GM18505 (cell line): ENCODE measurements around the gene SEC16A.

Experiments used
- ATAC-seq: cut with Tn5 transposase; IDR thresholded peaks from one replicate; pipeline ENCODE4 v1.9.1; 2021; ENCODE audit not compliant: unreplicated experiment
- POLR2A ChIP-seq: IDR thresholded peaks from 4 replicates; pipeline ENCODE4 v1.6.1; 2011; ENCODE audit warnings: borderline replicate concordance; ENCODE audit not compliant: insufficient read depth, insufficient read length; ENCODE audit errors: extremely low read depth

The SEC16A gene

DNA sequence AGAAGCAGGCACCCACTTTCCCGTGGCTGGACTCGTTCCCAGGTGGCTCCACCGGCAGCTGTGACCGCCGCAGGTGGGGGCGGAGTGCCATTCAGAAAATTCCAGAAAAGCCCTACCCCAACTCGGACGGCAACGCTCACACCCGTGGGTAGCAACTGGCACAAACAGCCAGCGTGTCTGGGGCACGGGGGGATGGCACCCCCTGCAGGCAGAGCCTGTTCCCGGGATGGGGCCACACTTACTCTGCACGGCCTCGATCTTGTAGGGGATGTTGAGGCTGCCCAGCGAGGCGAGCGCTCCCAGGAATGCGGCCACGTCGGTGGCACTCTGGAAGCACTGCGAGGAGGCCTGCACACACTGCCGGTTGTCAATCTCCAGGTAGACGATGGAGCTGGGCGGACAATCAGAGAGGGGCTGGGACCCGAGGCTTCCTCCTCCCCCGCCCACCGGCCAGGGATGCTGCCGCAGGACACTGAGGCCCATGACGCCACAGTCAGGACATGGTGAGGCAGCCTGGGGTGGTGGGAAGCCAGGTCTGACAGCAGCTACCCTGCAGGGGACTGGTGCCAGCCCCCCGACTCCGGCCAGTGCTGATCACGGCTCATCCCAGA lies 20.2 kb upstream of the SEC16A start:
- TF ChIP-seq POLR2A = no peak
- ATAC-seq = no peak

DNA sequence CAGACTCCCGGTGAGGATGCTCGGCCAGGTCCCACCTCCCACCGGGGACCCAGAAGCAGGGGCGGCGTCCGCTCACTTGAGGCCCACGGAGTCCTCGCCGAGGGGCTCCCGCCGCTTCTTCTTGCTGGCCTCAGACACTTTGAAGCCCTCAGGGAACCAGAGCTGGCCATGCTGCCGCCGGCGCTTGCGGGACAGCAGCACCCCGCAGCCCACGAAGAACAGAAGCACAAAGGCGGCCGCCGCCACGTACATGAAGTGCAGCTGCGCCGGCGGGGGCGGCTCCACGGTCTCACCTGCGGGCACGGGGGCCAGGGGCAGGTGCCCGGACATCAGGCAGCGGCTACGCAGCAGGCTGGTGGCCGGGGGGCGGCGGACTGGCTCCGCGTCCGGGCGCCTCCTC lies 19.4 kb upstream of the SEC16A start:
- ATAC-seq = no peak

DNA sequence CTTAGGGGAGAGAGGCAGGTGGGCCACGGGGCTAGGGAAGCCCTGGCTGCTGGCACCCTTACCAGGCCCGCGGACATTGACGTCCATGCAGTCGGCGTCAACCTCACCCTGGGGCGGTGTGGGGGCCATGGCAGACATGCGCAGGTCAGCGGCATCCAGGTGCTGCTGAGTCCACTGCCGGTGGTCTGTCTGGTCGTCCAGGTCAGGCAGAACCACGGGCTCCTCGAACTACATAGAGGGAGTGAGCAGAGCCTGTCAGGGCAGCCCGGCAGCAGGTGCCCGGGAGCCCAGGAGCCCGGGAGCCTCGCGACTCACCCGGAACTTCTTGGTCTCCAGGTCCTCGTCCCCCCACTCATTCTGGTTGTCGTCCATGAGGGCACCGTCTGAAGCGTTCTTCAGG lies 18.8 kb upstream of the SEC16A start:
- no peak for TF ChIP-seq POLR2A
- no peak for ATAC-seq

More for the DNA sequence above, 19.4 kb upstream of the SEC16A start:
- TF ChIP-seq POLR2A = no peak

DNA sequence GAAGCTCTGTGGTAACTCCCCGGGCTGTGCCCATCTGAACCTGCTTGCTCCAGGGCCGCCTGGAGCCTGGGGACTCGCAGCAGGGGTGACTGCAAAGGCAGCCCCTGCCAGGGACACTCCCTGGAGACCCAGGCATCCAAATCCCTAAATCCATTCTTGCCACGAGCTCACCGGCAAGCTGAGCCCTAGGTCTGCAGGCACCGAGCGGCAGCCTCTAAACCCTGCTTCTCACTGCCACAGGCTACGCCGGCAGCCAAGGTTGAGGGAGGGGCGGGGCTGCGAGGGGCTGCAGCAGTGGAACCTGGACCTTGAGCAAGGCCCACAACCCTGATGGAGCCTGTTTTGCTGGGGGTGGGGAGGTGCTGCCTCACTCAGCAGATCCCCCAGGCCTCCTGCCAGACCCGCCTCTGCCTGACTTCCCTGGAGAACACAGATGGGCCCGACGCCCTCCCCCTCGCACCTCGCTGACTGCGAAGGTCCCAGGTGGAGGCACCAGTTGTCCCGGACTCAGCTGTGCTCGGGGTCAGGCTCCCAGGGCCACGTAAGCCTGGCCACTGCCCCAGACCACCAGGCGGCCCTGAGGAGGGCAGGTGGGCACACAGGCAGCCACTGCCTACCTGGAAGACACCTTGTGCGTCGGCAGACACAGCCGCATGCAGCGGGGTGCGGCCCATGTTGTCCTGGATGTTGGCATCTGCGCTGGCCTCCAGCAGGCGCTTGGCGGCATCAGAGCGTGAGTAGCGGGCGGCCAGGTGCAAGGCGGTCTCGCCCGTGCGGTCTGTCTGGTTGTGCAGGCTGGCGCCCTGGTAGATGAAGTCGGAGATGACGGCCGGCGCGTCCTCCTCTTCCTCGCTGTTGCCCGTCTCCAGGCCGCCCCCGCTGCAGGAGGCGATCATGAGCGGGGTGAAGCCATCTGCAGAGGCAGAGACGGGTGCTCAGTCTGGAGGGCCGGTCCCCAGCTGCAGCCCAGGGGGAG lies 17.4 kb upstream of the SEC16A start:
- no peak for ATAC-seq
- TF ChIP-seq POLR2A = no peak

DNA sequence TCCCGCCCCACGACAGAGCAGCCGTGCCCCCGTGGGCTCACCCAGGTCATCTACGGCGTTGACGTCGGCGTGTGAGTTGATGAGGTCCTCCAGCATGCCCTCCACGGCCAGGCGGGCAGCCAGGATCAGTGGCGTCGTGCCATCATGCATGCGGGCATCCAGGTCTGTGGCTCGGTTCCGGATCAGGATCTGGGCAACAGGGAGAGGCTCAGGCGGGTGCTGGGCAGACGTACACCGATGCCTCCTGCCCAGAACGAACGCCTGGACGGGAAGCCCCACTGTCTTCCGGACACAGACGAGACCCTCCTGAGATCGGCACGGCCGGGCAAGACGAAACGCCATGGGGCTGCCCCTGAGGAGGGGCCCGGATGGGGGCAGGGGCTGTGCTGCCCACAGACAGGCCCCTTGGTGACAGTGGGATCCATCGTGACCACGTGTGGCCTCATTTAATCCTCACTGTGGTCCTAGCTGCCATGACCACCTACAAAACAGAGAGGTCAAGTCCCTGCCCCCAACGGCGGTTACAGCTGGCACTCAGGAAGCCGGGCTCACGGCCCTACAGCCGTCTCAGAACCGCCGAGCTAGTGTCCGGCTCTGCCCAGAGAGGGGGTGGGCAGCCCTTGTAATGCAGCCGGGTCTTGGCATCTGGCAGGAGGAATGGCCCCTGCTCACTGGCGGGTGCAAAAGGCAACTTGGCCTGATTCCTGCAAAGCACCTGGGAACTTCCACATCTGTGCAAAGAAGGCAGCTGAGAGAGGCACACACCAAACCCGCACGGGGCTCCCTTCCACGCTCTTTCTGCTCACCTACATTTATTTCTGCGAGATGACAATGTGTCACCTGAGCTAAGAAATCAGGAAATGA lies 16.5 kb upstream of the SEC16A start:
- no peak for ATAC-seq

DNA sequence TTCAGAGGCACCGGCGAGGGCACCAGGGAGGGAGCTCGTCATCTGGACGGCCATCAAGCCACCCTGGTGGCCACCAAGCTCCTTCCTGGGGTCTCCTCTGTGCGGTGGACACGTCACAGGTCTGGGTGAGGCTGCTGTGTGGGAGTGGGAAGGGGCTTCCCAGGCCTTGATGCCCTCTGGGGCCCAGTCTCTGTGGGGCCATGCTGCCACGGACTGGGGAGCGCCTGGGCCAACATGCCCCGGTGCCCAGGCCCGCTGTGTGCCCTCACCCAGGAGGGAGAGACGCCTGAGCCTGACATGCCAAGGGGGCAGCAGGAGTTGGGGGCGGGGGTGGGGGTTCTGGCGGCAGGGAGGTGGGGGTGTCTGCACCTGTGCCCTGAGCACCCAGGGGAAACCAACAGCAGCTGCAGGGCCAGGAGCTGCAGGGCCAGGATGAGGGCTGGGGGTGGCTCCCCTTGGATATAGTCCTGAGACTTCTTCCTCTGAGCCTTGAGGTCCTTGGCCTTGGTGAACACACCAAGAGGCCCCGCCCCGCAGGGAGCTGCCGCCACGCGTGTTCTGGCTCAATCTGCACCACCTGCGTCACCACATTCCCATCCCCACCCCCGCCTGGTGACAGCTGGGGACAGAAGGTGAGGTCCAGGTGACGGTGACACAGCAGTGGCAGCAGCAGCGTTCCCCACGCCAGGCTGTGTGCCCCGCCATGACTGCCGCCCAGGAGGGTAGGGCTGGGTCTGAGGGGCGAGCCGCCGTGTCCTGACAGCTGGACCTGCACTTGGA lies 15.3 kb upstream of the SEC16A start:
- TF ChIP-seq POLR2A = no peak
- ATAC-seq = no peak

More for the DNA sequence above, 16.5 kb upstream of the SEC16A start:
- TF ChIP-seq POLR2A = no peak

DNA sequence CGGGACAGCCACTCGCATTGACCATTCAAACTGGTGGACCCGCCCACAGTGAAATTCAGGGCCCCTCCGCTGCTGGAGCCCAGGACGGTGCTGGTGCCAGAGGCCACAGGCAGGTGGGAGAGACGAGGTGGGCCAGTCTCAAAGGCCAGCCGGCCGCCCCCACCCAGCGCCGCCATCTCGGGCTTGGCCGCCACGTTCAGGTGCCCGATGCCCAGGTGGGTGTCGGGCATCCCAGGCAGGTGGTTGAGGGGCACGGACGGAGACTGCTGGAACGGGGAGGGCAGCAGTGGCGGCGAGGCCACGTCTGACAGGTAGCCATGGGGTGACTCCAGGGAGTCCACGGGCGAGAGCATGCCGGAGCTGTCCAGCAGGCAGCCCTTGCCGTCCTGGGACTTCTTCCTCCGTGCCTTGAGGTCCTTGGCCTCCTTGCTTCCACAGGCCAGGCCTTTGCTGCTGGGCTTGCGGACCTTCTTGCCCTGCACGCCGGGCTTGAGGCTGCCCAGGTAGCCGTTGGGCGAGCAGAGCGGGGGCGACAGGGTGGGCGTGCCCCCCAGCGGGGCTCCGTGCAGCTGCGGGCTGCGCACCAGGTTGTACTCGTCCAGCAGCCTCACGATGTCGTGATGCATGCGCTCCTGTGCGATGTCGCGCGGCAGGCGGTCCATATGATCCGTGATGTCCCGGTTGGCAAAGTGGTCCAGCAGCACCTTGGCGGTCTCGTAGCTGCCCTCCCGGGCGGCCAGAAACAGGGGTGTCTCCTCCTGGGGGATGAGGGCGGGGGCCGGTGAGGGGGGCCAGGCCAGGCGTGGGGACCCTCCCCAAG lies 14.2 kb upstream of the SEC16A start:
- ATAC-seq = no peak

DNA sequence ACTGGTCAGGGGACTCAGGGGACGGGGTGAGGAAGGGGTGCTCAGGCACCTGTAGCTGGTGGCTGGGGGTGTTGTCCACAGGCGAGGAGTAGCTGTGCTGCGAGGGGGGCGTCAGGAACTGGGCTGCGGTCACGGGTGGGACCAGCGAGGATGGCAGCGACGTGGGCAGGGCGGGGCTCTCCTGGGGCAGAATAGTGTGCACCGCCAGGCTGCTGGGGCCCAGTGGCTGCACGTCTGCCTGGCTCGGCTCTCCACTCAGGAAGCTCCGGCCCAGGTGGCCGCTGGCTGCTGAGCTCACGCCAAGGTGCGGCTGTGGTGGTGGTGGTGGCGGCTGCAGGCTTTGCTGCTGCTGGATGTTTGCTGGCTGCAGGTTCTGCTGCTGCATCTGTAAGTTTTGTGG lies 13.3 kb upstream of the SEC16A start:
- no peak for ATAC-seq
- TF ChIP-seq POLR2A = no peak

More for the DNA sequence above, 14.2 kb upstream of the SEC16A start:
- TF ChIP-seq POLR2A = no peak

DNA sequence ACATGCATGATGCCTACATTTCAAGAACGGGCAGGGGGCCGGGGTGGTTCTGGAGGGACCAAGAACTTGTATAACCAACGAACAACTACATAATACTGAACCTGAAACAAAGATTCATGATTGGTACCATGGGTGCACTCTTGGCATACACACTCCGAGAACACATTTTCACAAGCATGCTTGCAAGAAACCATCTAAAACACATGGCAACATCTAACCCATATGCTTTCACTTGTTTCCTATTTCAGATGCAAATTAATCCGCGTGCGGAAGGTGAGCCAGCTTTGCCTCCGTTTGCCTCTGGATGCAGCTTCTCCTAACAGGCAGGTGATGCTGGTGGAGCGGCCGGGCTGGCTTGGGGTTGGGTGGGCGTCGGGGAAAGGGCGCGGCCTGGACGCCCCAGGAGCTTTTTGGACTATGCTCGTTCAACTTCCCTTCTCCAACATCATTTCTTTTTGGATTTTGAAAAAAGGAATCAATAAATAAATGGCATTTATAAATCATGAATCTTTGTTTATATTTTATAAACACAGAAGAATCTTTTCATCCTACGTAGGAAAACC lies 12.5 kb upstream of the SEC16A start:
- TF ChIP-seq POLR2A = no peak
- ATAC-seq = no peak

DNA sequence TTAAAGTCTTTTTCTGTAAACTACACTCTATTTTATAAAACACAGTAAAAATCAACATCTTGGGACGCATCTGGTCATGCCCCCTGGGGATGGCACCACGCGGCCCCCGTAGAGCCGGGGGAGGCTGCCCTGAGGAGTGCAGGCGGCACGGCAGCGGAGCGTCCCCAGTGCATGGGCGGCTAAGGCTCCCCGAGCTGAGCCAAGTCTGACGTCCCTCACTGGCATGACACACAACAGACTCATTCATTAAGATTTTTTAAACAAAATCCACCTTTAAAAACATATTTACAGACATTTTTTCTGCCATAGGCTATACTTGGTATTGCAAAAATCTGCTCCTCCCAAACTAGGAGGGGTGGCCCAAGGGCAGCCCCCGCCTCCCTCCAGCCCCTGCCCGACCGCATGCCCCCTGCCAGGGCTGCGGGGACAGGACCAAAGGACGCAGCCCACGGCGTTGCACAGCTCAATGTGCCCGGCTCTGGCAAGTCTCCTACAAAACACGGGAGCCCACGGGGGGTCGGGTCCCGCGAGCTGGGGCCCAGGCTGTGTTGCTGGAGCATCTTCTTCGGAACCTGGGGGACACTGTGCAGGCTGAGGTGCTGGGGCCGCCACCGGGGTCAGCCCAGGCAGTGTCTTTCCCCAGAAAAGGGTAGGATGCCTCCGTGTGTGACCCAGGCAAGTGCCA lies 11.8 kb upstream of the SEC16A start:
- no peak for ATAC-seq
- TF ChIP-seq POLR2A = no peak

DNA sequence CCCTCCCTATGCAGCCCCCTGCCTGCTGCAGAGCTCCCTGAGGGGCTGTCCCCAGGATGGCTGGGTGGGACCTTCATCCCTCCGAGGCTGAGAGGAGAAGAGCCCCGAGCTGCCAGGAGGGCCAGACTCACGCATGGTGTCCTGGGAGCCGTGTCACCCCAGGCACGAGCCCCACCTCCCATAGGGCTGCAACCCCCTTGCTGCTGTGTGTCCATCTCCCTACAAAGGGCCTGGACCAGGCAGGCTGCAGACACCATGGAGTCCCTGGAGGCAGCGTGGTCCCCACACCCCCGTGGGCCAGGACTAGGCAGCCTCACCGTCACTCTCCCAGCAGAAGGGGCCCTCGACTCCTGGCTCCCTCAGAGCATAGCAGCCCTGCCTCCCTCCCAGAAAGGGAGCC lies 11.2 kb upstream of the SEC16A start:
- no peak for ATAC-seq

More for the DNA sequence above, 11.2 kb upstream of the SEC16A start:
- no peak for TF ChIP-seq POLR2A
